NT2/D1 (cell line): Measurements from ENCODE around the gene TGFB3.

Experiments
- SUZ12 ChIP-seq: IDR thresholded peaks from 2 replicates; pipeline ENCODE4 v1.6.1; 2011; ENCODE audit not compliant: insufficient read length, insufficient read depth; ENCODE audit errors: extremely low read depth
- YY1 ChIP-seq: IDR thresholded peaks from 2 replicates; pipeline ENCODE4 v1.6.1; 2011; ENCODE audit not compliant: insufficient read length, insufficient read depth
- ZNF274 ChIP-seq: IDR thresholded peaks from 2 replicates; pipeline ENCODE4 v1.6.1; 2011; ENCODE audit warnings: mild to moderate bottlenecking, low read depth, low read length

DNA sequence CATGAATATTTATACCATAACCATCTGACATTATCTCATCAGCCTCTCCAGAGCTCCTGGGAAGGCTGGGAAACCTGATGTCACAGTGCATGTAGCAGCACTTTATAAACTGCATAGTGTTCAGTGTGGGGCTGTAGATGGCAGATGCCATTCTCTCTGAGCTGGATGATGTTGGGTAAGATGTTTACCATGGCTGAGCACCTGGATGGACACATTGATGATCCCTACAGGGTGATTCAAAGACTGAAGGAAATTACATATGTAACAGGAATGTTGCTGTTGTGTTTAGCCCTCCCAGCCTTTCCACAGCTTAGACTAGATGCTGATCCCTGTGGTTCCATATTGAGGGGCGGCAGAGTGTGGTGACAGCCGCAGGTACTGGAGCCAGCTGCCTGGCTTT lies 41.2 kb upstream of the TGFB3 start:
- TF ChIP-seq ZNF274 (no peak), YY1 (no peak), SUZ12 (no peak)
